ENCODE measurements around the gene CNIH2.

The CNIH2 gene

DNA sequence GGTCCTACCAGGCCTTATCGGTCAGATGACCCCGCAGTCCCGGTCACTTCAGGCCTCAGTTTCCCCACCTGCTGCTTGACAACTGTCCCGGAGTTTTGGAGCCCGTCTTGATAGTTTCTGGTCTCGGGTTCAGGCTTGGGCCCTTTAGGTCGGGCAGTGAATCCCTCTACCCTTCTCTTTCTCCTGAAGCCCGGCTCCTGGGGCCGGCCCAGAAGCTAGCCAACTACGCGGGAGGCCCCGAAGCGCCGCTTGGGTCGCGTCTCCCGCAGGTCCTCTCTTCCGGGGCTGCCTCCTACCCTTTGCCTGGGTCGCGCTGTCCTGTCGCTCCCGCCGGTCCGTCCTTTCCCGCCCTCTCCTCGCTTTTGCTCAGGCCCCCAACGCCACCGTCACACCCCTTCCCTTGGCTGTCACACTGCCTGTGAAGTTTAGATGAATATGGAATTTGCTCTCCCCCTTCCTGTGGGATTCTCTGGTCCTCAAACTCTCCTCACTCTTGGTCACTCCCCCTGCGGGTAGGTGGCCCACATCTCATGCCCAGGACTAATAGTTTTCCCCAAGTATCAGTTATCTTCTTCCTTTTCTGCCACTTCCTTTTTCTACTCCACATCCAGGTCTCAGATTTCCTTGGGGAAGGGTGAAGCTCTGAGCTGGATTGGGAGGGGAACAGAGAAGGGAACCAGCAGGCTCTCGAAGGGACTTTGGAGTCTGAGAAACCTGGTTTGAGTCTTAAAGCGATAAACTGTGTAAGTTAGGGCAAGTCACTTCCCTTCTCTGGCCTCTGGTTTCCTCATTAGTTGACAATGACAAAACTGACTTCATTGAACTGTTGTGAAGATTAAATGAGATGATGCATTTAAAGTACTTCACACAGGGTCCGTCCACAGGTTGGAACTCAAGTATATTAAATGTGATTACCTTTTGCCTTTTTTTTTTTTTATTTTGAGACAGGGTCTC is 8.7 kb upstream of the CNIH2 start (continued):
- TF ChIP-seq, protein P1, sequence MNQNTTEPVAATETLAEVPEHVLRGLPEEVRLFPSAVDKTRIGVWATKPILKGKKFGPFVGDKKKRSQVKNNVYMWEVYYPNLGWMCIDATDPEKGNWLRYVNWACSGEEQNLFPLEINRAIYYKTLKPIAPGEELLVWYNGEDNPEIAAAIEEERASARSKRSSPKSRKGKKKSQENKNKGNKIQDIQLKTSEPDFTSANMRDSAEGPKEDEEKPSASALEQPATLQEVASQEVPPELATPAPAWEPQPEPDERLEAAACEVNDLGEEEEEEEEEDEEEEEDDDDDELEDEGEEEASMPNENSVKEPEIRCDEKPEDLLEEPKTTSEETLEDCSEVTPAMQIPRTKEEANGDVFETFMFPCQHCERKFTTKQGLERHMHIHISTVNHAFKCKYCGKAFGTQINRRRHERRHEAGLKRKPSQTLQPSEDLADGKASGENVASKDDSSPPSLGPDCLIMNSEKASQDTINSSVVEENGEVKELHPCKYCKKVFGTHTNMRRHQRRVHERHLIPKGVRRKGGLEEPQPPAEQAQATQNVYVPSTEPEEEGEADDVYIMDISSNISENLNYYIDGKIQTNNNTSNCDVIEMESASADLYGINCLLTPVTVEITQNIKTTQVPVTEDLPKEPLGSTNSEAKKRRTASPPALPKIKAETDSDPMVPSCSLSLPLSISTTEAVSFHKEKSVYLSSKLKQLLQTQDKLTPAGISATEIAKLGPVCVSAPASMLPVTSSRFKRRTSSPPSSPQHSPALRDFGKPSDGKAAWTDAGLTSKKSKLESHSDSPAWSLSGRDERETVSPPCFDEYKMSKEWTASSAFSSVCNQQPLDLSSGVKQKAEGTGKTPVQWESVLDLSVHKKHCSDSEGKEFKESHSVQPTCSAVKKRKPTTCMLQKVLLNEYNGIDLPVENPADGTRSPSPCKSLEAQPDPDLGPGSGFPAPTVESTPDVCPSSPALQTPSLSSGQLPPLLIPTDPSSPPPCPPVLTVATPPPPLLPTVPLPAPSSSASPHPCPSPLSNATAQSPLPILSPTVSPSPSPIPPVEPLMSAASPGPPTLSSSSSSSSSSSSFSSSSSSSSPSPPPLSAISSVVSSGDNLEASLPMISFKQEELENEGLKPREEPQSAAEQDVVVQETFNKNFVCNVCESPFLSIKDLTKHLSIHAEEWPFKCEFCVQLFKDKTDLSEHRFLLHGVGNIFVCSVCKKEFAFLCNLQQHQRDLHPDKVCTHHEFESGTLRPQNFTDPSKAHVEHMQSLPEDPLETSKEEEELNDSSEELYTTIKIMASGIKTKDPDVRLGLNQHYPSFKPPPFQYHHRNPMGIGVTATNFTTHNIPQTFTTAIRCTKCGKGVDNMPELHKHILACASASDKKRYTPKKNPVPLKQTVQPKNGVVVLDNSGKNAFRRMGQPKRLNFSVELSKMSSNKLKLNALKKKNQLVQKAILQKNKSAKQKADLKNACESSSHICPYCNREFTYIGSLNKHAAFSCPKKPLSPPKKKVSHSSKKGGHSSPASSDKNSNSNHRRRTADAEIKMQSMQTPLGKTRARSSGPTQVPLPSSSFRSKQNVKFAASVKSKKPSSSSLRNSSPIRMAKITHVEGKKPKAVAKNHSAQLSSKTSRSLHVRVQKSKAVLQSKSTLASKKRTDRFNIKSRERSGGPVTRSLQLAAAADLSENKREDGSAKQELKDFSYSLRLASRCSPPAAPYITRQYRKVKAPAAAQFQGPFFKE (tag by site-specific recombination; IDR thresholded peaks at IDR 0.05; ENCODE audit: borderline replicate concordance), result no peak
- TF ChIP-seq KLF9 (tag by site-specific recombination; IDR thresholded peaks at IDR 0.05; ENCODE audit: low read depth), result peak; percentile 40; the same call in 1 of the 2 replicates
- TF ChIP-seq MEIS1 (CRISPR knock-in tag; IDR thresholded peaks at IDR 0.05; ENCODE audit: borderline replicate concordance), result no peak
- no peak for TF ChIP-seq HOXC10 (CRISPR knock-in tag; IDR thresholded peaks at IDR 0.05)
- TF ChIP-seq KLF16 (tag by site-specific recombination; IDR thresholded peaks at IDR 0.05), result no peak
- no peak for TF ChIP-seq ZNF138 (tag by site-specific recombination; IDR thresholded peaks at IDR 0.05; ENCODE audit: borderline replicate concordance)
- no peak for TF ChIP-seq ZNF121 (tag by site-specific recombination; IDR thresholded peaks at IDR 0.05)
- no peak for TF ChIP-seq ZNF354C (tag by site-specific recombination; IDR thresholded peaks at IDR 0.05; ENCODE audit: borderline replicate concordance, low read depth)
- no peak for TF ChIP-seq ZNF658 (tag by site-specific recombination; IDR thresholded peaks at IDR 0.05)
- no peak for TF ChIP-seq ZNF146 (tag by site-specific recombination; IDR thresholded peaks at IDR 0.05)
- TF ChIP-seq ZSCAN16 (tag by site-specific recombination; IDR thresholded peaks at IDR 0.05), result no peak
- peak; percentile 96 for TF ChIP-seq ZNF335 (tag by site-specific recombination; conservative IDR thresholded peaks at IDR 0.05)
- no peak for TF ChIP-seq ZNF211 (tag by site-specific recombination; IDR thresholded peaks at IDR 0.05; ENCODE audit: low read depth)
- peak; percentile 48 for TF ChIP-seq ZIC2 (tag by site-specific recombination; IDR thresholded peaks at IDR 0.05)
- TF ChIP-seq, protein P2, sequence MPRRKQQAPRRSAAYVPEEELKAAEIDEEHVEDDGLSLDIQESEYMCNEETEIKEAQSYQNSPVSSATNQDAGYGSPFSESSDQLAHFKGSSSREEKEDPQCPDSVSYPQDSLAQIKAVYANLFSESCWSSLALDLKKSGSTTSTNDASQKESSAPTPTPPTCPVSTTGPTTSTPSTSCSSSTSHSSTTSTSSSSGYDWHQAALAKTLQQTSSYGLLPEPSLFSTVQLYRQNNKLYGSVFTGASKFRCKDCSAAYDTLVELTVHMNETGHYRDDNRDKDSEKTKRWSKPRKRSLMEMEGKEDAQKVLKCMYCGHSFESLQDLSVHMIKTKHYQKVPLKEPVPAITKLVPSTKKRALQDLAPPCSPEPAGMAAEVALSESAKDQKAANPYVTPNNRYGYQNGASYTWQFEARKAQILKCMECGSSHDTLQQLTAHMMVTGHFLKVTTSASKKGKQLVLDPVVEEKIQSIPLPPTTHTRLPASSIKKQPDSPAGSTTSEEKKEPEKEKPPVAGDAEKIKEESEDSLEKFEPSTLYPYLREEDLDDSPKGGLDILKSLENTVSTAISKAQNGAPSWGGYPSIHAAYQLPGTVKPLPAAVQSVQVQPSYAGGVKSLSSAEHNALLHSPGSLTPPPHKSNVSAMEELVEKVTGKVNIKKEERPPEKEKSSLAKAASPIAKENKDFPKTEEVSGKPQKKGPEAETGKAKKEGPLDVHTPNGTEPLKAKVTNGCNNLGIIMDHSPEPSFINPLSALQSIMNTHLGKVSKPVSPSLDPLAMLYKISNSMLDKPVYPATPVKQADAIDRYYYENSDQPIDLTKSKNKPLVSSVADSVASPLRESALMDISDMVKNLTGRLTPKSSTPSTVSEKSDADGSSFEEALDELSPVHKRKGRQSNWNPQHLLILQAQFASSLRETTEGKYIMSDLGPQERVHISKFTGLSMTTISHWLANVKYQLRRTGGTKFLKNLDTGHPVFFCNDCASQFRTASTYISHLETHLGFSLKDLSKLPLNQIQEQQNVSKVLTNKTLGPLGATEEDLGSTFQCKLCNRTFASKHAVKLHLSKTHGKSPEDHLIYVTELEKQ (tag by site-specific recombination; IDR thresholded peaks at IDR 0.05; ENCODE audit: borderline replicate concordance), result no peak
- TF ChIP-seq, protein P3, sequence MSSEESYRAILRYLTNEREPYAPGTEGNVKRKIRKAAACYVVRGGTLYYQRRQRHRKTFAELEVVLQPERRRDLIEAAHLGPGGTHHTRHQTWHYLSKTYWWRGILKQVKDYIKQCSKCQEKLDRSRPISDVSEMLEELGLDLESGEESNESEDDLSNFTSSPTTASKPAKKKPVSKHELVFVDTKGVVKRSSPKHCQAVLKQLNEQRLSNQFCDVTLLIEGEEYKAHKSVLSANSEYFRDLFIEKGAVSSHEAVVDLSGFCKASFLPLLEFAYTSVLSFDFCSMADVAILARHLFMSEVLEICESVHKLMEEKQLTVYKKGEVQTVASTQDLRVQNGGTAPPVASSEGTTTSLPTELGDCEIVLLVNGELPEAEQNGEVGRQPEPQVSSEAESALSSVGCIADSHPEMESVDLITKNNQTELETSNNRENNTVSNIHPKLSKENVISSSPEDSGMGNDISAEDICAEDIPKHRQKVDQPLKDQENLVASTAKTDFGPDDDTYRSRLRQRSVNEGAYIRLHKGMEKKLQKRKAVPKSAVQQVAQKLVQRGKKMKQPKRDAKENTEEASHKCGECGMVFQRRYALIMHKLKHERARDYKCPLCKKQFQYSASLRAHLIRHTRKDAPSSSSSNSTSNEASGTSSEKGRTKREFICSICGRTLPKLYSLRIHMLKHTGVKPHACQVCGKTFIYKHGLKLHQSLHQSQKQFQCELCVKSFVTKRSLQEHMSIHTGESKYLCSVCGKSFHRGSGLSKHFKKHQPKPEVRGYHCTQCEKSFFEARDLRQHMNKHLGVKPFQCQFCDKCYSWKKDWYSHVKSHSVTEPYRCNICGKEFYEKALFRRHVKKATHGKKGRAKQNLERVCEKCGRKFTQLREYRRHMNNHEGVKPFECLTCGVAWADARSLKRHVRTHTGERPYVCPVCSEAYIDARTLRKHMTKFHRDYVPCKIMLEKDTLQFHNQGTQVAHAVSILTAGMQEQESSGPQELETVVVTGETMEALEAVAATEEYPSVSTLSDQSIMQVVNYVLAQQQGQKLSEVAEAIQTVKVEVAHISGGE (tag by site-specific recombination; conservative IDR thresholded peaks at IDR 0.05; ENCODE audit: low read depth), result no peak; the same call in 1 of the 2 replicates
- TF ChIP-seq ZBTB1 (tag by site-specific recombination; IDR thresholded peaks at IDR 0.05), result no peak
- TF ChIP-seq GLI2 (tag by site-specific recombination; IDR thresholded peaks at IDR 0.05; ENCODE audit: borderline replicate concordance, low read depth), result no peak
- no peak for TF ChIP-seq MZF1 (tag by site-specific recombination; IDR thresholded peaks at IDR 0.05; ENCODE audit: borderline replicate concordance)
- no peak for TF ChIP-seq ZNF530 (tag by site-specific recombination; IDR thresholded peaks at IDR 0.05; ENCODE audit: low read depth)
- TF ChIP-seq, protein P4, sequence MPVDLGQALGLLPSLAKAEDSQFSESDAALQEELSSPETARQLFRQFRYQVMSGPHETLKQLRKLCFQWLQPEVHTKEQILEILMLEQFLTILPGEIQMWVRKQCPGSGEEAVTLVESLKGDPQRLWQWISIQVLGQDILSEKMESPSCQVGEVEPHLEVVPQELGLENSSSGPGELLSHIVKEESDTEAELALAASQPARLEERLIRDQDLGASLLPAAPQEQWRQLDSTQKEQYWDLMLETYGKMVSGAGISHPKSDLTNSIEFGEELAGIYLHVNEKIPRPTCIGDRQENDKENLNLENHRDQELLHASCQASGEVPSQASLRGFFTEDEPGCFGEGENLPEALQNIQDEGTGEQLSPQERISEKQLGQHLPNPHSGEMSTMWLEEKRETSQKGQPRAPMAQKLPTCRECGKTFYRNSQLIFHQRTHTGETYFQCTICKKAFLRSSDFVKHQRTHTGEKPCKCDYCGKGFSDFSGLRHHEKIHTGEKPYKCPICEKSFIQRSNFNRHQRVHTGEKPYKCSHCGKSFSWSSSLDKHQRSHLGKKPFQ (tag by site-specific recombination; IDR thresholded peaks at IDR 0.05), result no peak
- TF ChIP-seq ZBTB48 (tag by site-specific recombination; IDR thresholded peaks at IDR 0.05), result no peak
- no peak for TF ChIP-seq HOXA7 (CRISPR knock-in tag; IDR thresholded peaks at IDR 0.05; ENCODE audit: borderline replicate concordance)
- TF ChIP-seq ZNF133 (tag by site-specific recombination; IDR thresholded peaks at IDR 0.05), result no peak
- TF ChIP-seq ZNF610 (tag by site-specific recombination; IDR thresholded peaks at IDR 0.05; ENCODE audit: borderline replicate concordance), result no peak
